Measurements from ENCODE around the gene SH2D7.

DNA sequence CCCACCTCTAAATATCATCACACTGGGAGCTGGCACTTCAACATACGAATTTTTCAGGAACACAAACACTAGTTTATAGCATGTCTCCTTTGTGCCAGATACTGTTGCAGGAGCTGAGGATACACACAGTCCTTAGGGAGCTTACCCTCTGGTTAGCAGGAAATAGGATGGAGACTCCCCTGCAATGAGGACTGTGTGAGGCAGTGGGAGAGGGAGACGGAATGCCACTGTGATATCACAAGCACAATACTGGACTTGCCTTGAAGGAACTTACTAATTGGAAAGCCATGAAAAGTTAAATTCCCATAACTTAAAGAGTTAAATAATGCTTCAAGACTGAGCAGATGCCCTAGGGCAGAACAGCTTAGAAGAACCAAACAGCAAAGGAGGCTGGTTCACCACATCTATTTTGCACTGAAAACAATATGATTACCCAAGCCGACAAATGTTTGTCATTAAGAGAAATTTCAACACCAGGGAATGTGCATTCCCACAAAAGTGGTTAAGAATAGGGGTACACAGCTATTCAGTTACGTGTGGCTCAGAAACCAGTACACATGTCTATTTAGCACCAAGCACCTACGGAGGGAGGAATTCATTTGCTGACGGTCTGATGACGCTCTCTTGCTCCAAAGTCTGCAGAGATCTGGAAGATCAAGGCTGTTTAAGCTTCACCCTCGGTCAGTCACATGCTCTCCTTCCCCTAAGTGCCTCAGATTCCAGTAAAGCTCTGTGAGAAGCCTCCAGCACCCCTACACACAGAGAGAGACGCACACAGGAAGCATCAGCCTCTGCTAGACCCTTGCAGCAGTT is 20.1 kb upstream of the SH2D7 start:
- TF ChIP-seq, protein P1, sequence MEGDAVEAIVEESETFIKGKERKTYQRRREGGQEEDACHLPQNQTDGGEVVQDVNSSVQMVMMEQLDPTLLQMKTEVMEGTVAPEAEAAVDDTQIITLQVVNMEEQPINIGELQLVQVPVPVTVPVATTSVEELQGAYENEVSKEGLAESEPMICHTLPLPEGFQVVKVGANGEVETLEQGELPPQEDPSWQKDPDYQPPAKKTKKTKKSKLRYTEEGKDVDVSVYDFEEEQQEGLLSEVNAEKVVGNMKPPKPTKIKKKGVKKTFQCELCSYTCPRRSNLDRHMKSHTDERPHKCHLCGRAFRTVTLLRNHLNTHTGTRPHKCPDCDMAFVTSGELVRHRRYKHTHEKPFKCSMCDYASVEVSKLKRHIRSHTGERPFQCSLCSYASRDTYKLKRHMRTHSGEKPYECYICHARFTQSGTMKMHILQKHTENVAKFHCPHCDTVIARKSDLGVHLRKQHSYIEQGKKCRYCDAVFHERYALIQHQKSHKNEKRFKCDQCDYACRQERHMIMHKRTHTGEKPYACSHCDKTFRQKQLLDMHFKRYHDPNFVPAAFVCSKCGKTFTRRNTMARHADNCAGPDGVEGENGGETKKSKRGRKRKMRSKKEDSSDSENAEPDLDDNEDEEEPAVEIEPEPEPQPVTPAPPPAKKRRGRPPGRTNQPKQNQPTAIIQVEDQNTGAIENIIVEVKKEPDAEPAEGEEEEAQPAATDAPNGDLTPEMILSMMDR (IDR thresholded peaks at IDR 0.05): no peak
- TF ChIP-seq ZBTB21 (CRISPR knock-in tag; IDR thresholded peaks at IDR 0.05; ENCODE audit: borderline replicate concordance) (no peak), TP53 (CRISPR knock-in tag; IDR thresholded peaks at IDR 0.05) (no peak), HMGXB4 (CRISPR knock-in tag; IDR thresholded peaks at IDR 0.05) (no peak), ZNF281 (CRISPR knock-in tag; IDR thresholded peaks at IDR 0.05) (no peak), ATF3 (CRISPR knock-in tag; conservative IDR thresholded peaks at IDR 0.05) (no peak), RELA (CRISPR knock-in tag; IDR thresholded peaks at IDR 0.05; ENCODE audit: borderline replicate concordance) (no peak), IRF2 (CRISPR knock-in tag; IDR thresholded peaks at IDR 0.05; ENCODE audit: borderline replicate concordance, low read depth) (no peak), JAZF1 (CRISPR knock-in tag; IDR thresholded peaks at IDR 0.05) (no peak), ZNF423 (CRISPR knock-in tag; IDR thresholded peaks at IDR 0.05) (no peak), CREM (CRISPR knock-in tag; IDR thresholded peaks at IDR 0.05) (no peak)
- TF ChIP-seq, protein P2, sequence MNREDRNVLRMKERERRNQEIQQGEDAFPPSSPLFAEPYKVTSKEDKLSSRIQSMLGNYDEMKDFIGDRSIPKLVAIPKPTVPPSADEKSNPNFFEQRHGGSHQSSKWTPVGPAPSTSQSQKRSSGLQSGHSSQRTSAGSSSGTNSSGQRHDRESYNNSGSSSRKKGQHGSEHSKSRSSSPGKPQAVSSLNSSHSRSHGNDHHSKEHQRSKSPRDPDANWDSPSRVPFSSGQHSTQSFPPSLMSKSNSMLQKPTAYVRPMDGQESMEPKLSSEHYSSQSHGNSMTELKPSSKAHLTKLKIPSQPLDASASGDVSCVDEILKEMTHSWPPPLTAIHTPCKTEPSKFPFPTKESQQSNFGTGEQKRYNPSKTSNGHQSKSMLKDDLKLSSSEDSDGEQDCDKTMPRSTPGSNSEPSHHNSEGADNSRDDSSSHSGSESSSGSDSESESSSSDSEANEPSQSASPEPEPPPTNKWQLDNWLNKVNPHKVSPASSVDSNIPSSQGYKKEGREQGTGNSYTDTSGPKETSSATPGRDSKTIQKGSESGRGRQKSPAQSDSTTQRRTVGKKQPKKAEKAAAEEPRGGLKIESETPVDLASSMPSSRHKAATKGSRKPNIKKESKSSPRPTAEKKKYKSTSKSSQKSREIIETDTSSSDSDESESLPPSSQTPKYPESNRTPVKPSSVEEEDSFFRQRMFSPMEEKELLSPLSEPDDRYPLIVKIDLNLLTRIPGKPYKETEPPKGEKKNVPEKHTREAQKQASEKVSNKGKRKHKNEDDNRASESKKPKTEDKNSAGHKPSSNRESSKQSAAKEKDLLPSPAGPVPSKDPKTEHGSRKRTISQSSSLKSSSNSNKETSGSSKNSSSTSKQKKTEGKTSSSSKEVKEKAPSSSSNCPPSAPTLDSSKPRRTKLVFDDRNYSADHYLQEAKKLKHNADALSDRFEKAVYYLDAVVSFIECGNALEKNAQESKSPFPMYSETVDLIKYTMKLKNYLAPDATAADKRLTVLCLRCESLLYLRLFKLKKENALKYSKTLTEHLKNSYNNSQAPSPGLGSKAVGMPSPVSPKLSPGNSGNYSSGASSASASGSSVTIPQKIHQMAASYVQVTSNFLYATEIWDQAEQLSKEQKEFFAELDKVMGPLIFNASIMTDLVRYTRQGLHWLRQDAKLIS (CRISPR knock-in tag; IDR thresholded peaks at IDR 0.05; ENCODE audit: borderline replicate concordance): no peak
- TF ChIP-seq, protein P3, sequence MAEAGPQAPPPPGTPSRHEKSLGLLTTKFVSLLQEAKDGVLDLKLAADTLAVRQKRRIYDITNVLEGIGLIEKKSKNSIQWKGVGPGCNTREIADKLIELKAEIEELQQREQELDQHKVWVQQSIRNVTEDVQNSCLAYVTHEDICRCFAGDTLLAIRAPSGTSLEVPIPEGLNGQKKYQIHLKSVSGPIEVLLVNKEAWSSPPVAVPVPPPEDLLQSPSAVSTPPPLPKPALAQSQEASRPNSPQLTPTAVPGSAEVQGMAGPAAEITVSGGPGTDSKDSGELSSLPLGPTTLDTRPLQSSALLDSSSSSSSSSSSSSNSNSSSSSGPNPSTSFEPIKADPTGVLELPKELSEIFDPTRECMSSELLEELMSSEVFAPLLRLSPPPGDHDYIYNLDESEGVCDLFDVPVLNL (CRISPR knock-in tag; IDR thresholded peaks at IDR 0.05; ENCODE audit: borderline replicate concordance, low read depth): no peak
